T-helper 2 cell (primary cell): ENCODE results near the gene IQCK.
A peak's percentile ranks its signal among the peaks of the same experiment; 100 is the strongest.
"Not testable (repeated sequence)": the region's sequence is repeated elsewhere in the genome, so short reads cannot be mapped to it uniquely, and the experiment has no call there.

Source experiments
- DNase-seq, 5 experiments: peaks; one replicate each; pipeline versions ENCODE4 v3.0.0 to v3.0.0-alpha.2; 2012 to 2022
- total RNA-seq, 2 donors: gene quantifications; one replicate each; lab custom pipeline; 2026; lab: John Stamatoyannopoulos, UW

Gene IQCK, protein sequence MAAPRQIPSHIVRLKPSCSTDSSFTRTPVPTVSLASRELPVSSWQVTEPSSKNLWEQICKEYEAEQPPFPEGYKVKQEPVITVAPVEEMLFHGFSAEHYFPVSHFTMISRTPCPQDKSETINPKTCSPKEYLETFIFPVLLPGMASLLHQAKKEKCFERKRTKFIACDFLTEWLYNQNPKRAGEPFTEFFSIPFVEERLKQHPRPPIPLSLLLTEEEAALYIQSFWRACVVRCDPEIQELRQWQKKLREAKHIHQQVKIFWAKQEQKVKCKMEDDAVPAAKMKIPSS
- 1.2 to 1.5 reads per million in 2 donors for total RNA-seq

DNA sequence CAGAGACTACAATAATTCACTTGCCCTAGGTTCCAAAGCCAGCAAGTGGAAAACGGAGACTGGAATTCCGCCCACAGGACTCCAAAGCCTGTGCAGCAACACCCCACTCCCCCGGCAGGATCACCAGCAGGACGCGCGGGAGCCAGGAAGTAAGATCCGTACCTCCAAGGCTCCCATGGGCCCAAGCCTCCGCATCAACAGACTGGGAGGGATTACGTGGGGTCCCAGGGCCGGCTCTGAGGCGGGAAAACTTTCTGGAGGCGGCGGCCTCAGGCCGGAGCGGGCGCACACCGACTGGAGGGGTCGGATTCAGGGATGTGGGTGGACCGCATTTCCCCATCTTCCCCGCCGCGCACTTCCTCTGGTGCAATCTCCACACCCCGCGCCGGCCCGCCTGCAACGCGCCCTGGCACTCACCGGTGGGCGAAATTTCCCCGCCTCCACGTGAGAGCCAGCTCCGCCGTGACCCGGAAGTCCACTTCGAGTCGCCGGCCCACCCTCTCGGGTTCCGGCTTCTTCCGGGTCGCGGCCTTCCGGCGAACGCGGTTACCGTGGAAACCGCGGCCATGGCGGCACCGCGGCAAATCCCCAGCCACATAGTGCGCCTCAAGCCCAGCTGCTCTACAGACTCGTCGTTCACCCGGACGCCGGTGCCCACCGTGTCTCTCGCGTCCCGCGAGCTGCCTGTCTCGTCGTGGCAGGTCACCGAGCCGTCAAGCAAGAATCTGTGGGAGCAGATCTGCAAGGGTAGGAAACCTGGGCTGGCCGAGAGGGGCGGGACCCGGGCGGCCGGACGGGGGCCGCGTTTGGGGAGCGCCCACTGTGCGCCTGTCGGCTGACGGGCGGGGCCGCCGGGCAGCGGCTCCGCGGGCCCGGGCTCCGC, at the start of gene IQCK, which contains the start of gene KNOP1:
Gene IQCK, plus strand, starts transcription at position 531 of the 883 bp plus-strand sequence. Its CDS starts 36 bp downstream, at position 567.
Gene KNOP1, minus strand, starts transcription at position 487 of the 883 bp plus-strand sequence. CDS start 3,192 bp downstream, outside the sequence.
- peak; percentile 78 to 93 (median 86) for DNase-seq

DNA sequence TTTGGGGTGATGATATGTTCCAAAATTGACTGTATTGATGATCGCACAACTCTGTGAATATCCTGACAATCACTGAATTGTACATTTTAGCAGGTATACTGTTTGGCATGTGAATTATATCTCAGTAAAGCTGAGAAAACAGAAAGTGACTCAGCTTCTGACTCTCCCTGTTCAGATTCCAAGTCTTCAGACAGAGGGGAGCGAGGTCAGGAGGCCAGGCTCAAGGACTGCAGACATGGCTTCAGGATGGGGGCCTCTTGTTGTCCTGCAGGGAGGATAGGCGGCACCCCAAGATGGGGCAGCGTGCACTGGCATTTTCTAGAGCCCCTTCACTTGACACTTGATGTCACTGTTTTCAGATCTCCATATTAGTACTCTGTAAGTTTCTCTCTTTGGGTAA, 45.7 kb upstream of the IQCK start:
- DNase-seq = no peak

DNA sequence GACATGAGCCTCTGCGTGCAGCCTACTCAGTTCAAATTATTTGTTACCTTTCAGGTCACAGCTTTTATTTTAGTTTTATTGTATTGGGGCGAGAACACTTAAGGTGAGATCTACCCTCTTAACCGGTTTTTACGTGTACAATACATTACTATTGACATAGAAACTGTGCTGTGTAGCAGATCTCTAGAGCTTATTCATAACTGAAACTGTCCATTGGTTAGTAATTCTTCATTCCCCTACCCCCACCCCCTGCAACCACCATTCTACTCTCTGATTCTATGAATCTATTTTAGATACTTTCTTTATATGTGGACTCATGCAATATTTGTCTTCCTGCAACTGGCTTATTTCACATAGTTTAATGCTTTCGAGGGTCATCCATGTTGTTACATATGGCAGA, 43.6 kb upstream of the IQCK start:
- no peak for DNase-seq

DNA sequence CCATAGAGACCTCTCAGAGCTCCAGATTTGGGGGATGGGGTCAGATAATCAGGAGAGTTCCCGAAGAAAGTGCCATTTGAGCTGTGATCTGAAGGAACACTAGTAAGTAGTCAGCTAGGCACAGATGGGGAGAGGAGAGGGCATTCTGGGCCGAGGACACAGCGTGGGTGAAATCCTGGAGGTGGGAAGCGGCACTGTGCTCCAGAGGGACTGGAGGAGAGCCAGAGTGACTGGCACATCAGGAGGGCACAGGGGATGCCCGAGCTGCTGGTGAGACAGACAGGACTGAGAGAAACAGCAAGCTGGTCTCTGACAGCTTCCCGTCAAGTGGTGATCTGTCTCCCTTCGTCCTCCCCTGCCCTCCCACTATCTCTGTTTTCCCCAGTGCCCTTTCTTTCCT, 40.7 kb upstream of the IQCK start:
- no peak for DNase-seq

DNA sequence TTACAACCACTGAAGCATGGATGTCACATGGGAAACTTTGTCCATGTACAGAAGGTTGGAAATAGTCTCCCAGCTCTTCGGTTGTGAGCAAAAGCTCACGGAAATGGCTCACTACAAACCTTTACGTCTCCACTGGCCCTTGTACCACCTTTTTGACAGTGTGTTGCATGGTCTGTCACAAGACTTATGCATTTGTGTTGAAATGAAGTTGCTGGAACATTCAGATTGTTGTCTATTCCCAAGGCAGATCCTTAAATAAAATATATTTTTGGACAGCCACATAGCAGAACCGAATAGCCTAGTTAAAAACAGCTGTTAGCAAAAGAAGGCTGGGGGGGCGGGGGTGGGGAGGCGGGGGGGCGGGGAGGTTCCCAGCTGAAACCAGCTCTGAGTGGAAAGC, 39.3 kb upstream of the IQCK start:
- no peak for DNase-seq

- not testable (repeated sequence) for DNase-seq
Observed at GRCh38 chr16:19679281-19679680, 38.8 kb upstream of the IQCK start.

- DNase-seq = no peak
Observed at GRCh38 chr16:19680881-19681340, 37.2 kb upstream of the IQCK start.

- no peak for DNase-seq
Observed at GRCh38 chr16:19681637-19682036, 36.4 kb upstream of the IQCK start.

GRCh38 chr16:19683453-19684236, 34.4 kb upstream of the IQCK start:
- no peak for DNase-seq

DNA sequence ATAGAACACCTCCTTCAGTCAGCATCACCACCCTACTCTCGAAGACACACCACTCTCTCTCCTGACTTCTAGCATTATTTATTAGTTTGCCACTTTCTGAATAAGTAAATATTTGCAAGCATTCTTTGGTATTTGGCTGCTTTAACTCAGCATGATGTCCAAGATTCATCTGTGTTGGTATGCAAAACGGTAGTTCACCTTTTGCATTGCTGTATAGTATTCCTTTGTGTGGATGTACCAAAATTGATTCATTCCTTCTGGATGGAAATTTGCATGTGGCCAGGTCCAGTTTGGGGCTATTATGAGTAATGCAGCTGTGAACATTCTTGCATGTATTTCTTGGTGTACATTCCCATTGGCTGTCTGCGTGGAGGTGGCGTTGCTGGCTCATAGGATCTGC, 32.9 kb upstream of the IQCK start:
- DNase-seq = no peak

GRCh38 chr16:19687279-19687678, 30.8 kb upstream of the IQCK start:
- no peak for DNase-seq

- DNase-seq = peak in 1 of 5 experiments; percentile 35
Observed at GRCh38 chr16:19688396-19689024, 29.6 kb upstream of the IQCK start.

GRCh38 chr16:19689342-19689741, 28.7 kb upstream of the IQCK start:
- DNase-seq = peak in 1 of 5 experiments; percentile 16

GRCh38 chr16:19690196-19690595, 27.9 kb upstream of the IQCK start:
- DNase-seq = no peak

DNA sequence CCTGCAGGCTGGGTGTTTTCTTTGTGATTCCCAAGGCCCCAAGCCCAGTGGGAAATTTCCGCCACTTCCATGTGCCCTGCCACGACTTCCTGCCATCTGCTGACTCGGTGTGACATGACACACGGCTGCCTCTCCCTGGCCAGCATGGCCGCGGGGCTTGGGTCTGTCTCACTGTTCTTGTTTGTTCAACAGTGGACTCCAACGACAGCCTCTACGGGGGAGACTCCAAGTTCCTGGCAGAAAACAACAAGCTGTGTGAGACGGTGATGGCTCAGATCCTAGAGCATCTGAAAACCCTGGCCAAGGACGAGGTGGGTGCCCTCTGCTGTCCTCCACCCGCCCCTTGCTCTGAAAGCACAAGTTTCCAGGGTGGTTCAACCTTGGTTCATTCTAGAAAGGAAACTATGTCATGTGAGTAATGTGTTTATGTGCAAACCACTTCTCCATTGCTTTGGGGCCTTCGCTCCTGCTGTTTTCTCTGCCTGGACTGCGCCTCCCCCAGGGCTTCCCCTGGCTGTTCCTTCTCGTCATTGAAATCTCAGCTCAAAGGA, 26.8 kb upstream of the IQCK start:
- no peak for DNase-seq

DNA sequence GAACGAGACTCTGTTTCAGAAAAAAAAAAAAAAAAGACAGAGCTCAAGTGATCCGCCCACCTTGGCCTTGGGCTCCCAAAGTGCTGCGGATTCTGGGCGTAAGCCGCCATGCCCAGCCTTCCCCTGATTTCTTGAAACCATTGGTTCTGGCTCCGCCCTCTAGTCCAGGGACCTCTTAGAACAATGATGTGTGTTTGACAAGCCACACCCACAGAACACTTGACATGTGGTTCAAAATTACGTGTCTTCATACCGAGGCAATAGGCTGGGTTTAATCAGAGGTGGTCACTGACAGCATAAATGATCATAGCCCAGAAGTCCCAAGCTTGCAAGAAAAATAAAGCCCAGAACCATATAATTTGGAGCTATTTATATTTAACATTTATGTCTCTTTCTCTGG, 23.1 kb upstream of the IQCK start:
- DNase-seq = no peak

- DNase-seq = peak in 3 of 5 experiments; percentile 19 to 55 (median 27)
Observed at GRCh38 chr16:19696328-19696727, 21.7 kb upstream of the IQCK start.

DNA sequence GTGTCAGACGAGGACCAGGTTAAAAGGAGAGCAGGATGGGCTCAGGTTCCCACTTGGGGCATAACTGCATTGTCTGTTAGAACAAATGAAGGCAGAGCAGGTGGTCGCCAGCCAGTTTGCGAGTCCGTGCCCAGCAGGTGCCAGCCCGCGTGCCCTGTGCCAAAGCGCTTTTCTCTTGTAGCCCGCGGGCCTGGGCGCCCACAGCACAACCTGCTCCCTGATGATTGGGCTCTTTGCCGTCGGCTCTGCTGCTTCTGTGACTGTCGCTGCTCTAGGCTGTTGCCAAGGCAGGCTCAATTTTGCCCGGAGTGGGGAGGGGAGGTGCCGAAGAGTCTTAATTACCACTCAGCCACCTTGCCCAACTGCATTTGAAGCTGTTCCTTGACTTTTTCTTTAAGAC, 21.1 kb upstream of the IQCK start:
- no peak for DNase-seq

DNA sequence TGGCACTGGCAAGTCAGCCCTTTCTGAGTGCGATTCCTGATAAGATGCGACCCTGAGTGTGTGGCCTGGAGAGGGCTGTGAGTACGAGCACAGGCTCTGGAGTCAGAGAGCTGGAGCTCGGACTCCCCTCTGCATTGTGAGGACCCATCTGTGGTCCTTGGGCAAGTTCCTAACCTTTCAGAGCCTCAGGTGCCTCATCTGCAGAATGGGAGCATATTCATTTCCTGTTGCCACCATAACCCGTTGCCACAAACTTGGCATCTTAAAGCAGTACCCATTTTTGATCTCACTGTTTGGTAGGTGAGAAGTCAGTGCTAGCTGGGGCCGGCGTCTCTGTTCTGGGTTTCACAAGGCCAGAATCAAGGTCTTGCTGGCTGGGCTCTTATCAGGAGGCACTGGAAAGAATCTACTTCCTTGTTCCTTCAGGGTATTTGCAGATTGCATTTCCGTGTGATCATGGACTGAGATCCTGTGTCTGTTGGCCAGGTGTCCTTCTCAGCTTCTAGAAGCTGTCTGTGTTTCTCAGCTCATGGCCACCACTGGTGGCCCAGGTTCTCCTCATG, 20.2 kb upstream of the IQCK start:
- DNase-seq = no peak

- peak in 1 of 5 experiments; percentile 9 for DNase-seq
Observed at GRCh38 chr16:19698480-19699465, 19.3 kb upstream of the IQCK start.
